Measurements from ENCODE around the gene KPNB1. TPM values are rescaled to one million over a fixed set of nuclear protein-coding genes. Genes with fewer than 3 reads are reported as not detected.
A peak's percentile ranks its signal among the peaks of the same experiment; 100 is the strongest.

KPNB1 gene
- total RNA-seq, result 161 TPM

GRCh38 chr17:47649153-47649971 is at the start of gene KPNB1:
TSS of gene KPNB1 (plus strand) at chr17:47649919. CDS start at chr17:47650245, 326 bp downstream.
- peaks cover 82% of the 10 kb centered on the region for H3K4me1 ChIP-seq (ENCODE audit: insufficient read depth, low read length)
- H3K9me3 ChIP-seq (ENCODE audit: low read depth, low read length), result no peaks in the 10 kb centered on the region
- no peaks in the 10 kb centered on the region for H3K27me3 ChIP-seq (ENCODE audit: insufficient read depth, low read length)
- peak within 1 kb of the TSS; percentile 72 for H3K4me3 ChIP-seq (ENCODE audit: low read length)

DNA sequence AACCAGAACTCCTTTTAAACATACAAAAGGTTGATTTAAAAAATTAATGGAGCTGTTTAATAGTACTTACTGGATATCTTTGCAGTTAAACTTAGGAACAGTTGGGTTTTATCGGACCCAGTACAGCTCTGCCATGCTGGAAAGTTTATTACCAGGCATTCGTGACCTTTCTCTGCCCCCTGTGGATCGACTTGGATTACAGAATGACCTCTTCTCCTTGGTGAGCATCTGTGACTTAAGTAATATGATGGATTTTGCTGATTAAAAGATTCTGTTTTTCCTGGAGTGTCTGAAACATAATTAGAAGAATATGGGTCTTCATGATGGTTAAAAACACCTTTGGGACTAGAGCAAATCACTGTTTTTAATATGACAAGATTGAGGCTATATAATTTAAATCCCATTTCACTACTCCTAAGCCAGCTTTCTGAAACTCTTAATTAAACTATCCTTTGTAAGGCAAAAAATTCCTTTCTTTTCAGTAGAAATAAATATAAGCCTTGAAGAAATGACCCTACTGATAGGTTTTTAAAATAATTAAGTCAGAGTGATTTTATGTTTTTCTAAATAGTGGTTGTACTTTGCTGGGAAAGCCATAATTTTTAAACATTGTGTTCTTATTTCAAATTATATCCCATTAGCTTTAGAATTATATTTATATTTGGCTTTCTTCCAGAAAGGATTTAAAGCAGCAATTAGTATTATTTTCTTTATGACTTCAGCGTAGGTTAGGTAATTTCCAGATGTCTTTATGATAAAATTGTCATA is 45.7 kb upstream of the KPNB1 start:
- H3K4me1 ChIP-seq (ENCODE audit: insufficient read depth, low read length), result no peaks in the 10 kb centered on the region
- H3K27me3 ChIP-seq (ENCODE audit: insufficient read depth, low read length), result no peaks in the 10 kb centered on the region
- H3K4me3 ChIP-seq (ENCODE audit: low read length), result no peak overlapping the region
- no peaks in the 10 kb centered on the region for H3K9me3 ChIP-seq (ENCODE audit: low read depth, low read length)

DNA sequence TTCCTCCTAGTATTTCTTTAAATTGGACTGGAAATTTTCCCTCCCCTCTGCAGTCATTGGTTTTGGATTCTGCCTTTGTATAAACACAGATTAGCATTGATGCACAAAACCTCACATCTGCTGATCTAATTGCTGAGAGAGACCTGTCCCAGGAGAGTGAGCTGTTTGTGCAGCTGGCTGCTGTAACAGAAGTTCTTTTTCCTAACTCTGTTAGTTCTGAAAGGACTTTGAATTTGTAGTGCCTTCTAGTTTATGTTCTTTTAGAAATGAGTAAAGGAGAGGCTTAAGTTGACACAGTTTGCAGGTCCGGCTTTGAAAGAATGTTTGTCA is 45.2 kb upstream of the KPNB1 start:
- Histone ChIP-seq H3K4me1 (ENCODE audit: insufficient read depth, low read length) (no peaks in the 10 kb centered on the region), H3K9me3 (ENCODE audit: low read depth, low read length) (no peaks in the 10 kb centered on the region), H3K4me3 (ENCODE audit: low read length) (no peak overlapping the region), H3K27me3 (ENCODE audit: insufficient read depth, low read length) (no peaks in the 10 kb centered on the region)

GRCh38 chr17:47605011-47605410 is 44.7 kb upstream of the KPNB1 start:
- H3K4me1 ChIP-seq (ENCODE audit: insufficient read depth, low read length), result no peaks in the 10 kb centered on the region
- H3K27me3 ChIP-seq (ENCODE audit: insufficient read depth, low read length), result no peaks in the 10 kb centered on the region
- no peaks in the 10 kb centered on the region for H3K9me3 ChIP-seq (ENCODE audit: low read depth, low read length)
- no peak overlapping the region for H3K4me3 ChIP-seq (ENCODE audit: low read length)

DNA sequence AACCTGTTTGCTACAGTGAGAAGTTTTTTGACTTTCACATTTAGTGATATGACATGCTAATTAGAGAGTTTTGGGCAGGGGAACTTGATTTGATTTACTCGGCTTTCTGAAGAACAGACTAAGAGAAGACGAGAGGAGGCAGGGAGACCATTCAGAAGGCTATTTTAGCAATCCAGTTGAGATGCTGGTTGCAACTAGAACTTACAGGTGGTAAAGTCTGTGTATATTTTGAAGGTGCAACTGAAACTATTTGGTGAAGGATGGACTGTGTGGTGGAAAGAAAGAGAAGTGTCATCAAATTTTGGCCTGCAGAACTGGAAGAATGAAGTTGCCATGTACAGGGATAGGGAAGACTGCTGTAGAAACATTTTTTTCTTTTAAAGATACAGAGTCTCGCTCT is 42.2 kb upstream of the KPNB1 start:
- no peaks in the 10 kb centered on the region for H3K9me3 ChIP-seq (ENCODE audit: low read depth, low read length)
- no peak overlapping the region for H3K4me3 ChIP-seq (ENCODE audit: low read length)
- no peaks in the 10 kb centered on the region for H3K27me3 ChIP-seq (ENCODE audit: insufficient read depth, low read length)
- no peaks in the 10 kb centered on the region for H3K4me1 ChIP-seq (ENCODE audit: insufficient read depth, low read length)

DNA sequence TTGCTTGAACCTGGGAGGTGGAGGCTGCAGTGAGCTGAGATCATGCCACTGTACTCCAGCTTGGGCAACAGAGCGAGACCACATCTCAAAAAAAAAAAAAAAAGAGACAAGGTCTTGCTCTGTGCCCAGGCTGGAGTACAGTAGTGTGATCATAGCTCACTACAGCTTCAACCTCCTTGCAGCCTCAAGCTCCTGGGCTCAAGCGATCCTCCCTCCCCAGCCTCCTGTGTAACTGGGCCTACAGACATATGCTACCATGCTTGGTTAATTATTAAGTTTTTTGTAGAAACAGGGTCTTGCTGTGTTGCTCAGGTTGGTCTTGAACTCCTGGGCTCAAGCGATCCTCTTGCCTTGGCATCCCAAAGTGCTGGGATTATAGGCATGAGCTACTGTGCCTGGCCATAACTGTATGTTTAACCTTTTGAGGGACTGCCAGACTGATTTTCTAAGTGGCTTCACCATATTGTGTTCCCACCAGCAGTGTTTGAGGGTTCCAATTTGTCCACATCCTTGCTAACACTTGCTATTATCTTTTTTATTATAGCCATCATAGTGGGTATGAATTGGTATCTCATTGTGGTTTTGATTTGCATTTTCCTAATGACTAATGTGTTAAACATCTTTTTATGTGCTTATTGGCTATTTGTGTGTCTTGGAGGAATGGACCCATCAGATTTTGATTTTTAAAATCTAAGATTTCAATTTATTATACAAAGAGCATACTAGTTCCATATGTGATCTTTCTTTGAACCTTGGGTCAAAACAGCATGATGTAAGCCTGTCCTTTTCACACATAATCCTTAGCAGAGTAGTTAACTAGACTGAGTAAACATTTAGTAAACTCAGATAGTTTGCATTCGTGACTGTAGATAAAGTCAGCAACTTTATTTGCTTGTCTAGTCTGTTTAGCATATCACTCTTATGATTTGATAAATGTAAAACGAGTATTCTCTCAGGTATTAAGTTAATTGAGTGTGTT is 38.1 kb upstream of the KPNB1 start:
- H3K4me3 ChIP-seq (ENCODE audit: low read length), result no peak overlapping the region

GRCh38 chr17:47615766-47616424 is 33.8 kb upstream of the KPNB1 start:
- no peaks in the 10 kb centered on the region for H3K4me1 ChIP-seq (ENCODE audit: insufficient read depth, low read length)
- no peaks in the 10 kb centered on the region for H3K27me3 ChIP-seq (ENCODE audit: insufficient read depth, low read length)
- no peak overlapping the region for H3K4me3 ChIP-seq (ENCODE audit: low read length)
- H3K9me3 ChIP-seq (ENCODE audit: low read depth, low read length), result no peaks in the 10 kb centered on the region

More for the DNA sequence above, 38.1 kb upstream of the KPNB1 start:
- Histone ChIP-seq H3K4me1 (ENCODE audit: insufficient read depth, low read length) (no peaks in the 10 kb centered on the region), H3K9me3 (ENCODE audit: low read depth, low read length) (no peaks in the 10 kb centered on the region), H3K27me3 (ENCODE audit: insufficient read depth, low read length) (no peaks in the 10 kb centered on the region)

GRCh38 chr17:47618410-47618809 is 31.3 kb upstream of the KPNB1 start:
- no peak overlapping the region for H3K4me3 ChIP-seq (ENCODE audit: low read length)
- H3K27me3 ChIP-seq (ENCODE audit: insufficient read depth, low read length), result no peaks in the 10 kb centered on the region
- H3K9me3 ChIP-seq (ENCODE audit: low read depth, low read length), result no peaks in the 10 kb centered on the region
- no peaks in the 10 kb centered on the region for H3K4me1 ChIP-seq (ENCODE audit: insufficient read depth, low read length)

- H3K27me3 ChIP-seq (ENCODE audit: insufficient read depth, low read length), result no peaks in the 10 kb centered on the region
- H3K4me3 ChIP-seq (ENCODE audit: low read length), result no peak overlapping the region
- no peaks in the 10 kb centered on the region for H3K4me1 ChIP-seq (ENCODE audit: insufficient read depth, low read length)
- no peaks in the 10 kb centered on the region for H3K9me3 ChIP-seq (ENCODE audit: low read depth, low read length)
These were observed 29.0 kb upstream of the KPNB1 start for GRCh38 chr17:47620503-47621245.

GRCh38 chr17:47621293-47622179 is 28.2 kb upstream of the KPNB1 start:
- Histone ChIP-seq H3K4me1 (ENCODE audit: insufficient read depth, low read length) (no peaks in the 10 kb centered on the region), H3K4me3 (ENCODE audit: low read length) (no peak overlapping the region)

GRCh38 chr17:47622180-47622549 is 27.6 kb upstream of the KPNB1 start:
- Histone ChIP-seq H3K4me3 (ENCODE audit: low read length) (no peak overlapping the region), H3K4me1 (ENCODE audit: insufficient read depth, low read length) (no peaks in the 10 kb centered on the region), H3K27me3 (ENCODE audit: insufficient read depth, low read length) (no peaks in the 10 kb centered on the region), H3K9me3 (ENCODE audit: low read depth, low read length) (no peaks in the 10 kb centered on the region)

More at GRCh38 chr17:47621293-47622179, 28.2 kb upstream of the KPNB1 start:
- no peaks in the 10 kb centered on the region for H3K9me3 ChIP-seq (ENCODE audit: low read depth, low read length)
- no peaks in the 10 kb centered on the region for H3K27me3 ChIP-seq (ENCODE audit: insufficient read depth, low read length)

DNA sequence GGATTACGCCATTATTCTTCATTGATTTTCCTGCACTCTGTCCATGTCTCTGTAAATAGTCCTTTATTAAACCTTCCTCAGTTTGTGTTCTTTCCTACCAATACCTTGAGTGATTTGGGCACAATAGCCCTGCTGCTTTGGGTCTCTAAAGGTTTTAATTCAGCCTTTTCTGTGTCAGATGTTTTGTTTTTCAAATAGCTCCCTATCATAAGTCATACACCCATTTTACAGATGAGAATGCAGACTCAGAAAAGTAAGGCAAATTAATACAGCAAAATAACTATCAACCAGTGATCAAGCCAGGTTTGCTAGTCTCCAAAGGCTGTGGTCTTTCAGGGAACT is 25.0 kb upstream of the KPNB1 start:
- no peaks in the 10 kb centered on the region for H3K9me3 ChIP-seq (ENCODE audit: low read depth, low read length)
- no peaks in the 10 kb centered on the region for H3K4me1 ChIP-seq (ENCODE audit: insufficient read depth, low read length)
- no peaks in the 10 kb centered on the region for H3K27me3 ChIP-seq (ENCODE audit: insufficient read depth, low read length)
- no peak overlapping the region for H3K4me3 ChIP-seq (ENCODE audit: low read length)

DNA sequence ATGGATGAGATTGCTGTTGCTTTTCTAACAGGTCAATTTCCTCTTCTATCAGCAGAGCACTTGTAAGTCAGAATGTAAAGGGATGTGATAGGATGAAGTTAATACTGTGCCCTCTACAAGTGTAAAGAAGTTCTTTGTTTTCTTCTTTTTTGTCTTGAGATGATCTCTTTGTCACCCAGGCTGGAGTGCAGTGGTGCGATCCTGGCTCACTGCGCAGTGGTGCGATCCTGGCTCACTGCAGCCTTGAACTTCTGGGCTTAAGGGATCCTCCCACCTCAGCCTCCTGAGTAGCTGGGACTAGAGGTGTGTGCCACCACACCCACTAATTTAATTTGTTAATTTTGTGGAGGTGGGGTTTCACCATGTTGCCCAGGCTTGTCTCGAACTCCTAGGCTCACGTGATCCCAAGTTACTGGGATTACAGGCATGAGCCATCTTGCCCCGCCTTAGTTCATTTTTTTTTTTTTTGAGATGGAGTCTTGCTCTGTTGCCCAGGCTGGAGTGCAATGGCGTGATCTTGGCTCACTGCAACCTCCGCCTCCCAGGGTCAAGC is 21.6 kb upstream of the KPNB1 start:
- H3K4me3 ChIP-seq (ENCODE audit: low read length), result no peak overlapping the region
- H3K9me3 ChIP-seq (ENCODE audit: low read depth, low read length), result no peaks in the 10 kb centered on the region
- H3K27me3 ChIP-seq (ENCODE audit: insufficient read depth, low read length), result no peaks in the 10 kb centered on the region
- H3K4me1 ChIP-seq (ENCODE audit: insufficient read depth, low read length), result no peaks in the 10 kb centered on the region
